ENCODE data around the gene CRYAA.
A peak's percentile ranks its signal among the peaks of the same experiment; 100 is the strongest.

Gene CRYAA

DNA sequence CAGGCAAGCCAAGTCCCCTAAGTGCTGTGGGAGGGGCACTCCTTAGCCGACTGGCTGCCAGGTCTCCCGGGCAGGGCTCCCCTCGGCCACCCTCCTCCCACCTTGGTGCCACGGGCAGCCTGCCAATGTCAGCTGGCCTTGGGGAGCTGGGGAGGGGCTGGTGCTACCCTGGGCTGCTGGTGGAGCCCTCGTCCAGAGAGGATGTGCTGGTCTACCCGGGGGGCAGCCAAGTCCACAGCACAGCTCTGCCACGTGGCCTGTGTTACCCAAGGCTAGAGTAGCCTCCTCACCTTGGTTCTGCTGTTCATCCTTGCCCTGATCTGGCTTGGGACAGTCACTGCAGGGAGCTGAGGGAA is 42.9 kb downstream of the CRYAA start:
- intact Hi-C loops (cut with DNase I; ENCODE audit: low total_unique reads) = no loop called here
- H3K36me3 ChIP-seq = no peaks in the 10 kb centered on the region
- peaks cover 0 to 45% of the 10 kb centered on the region in 2 donors for H3K27me3 ChIP-seq
- no peaks in the 10 kb centered on the region for H3K9me3 ChIP-seq
- TF ChIP-seq, protein P1, sequence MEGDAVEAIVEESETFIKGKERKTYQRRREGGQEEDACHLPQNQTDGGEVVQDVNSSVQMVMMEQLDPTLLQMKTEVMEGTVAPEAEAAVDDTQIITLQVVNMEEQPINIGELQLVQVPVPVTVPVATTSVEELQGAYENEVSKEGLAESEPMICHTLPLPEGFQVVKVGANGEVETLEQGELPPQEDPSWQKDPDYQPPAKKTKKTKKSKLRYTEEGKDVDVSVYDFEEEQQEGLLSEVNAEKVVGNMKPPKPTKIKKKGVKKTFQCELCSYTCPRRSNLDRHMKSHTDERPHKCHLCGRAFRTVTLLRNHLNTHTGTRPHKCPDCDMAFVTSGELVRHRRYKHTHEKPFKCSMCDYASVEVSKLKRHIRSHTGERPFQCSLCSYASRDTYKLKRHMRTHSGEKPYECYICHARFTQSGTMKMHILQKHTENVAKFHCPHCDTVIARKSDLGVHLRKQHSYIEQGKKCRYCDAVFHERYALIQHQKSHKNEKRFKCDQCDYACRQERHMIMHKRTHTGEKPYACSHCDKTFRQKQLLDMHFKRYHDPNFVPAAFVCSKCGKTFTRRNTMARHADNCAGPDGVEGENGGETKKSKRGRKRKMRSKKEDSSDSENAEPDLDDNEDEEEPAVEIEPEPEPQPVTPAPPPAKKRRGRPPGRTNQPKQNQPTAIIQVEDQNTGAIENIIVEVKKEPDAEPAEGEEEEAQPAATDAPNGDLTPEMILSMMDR (IDR thresholded peaks at IDR 0.05) = no peak
- H3K4me3 ChIP-seq = no peak overlapping the region
- DNase-seq = peak in 1 of 2 donors; percentile 63
- peaks cover 0 to 11% (median 2%) of the 10 kb centered on the region in 4 donors for H3K4me1 ChIP-seq
- H3K27ac ChIP-seq = no peak overlapping the region

Data from tibial artery (tissue), 4 donors.